SKM-1 treated with dmso at 0.1 percent for 144 hours (cell line): ENCODE measurements around the gene RNU2-1.
"Not testable (repeated sequence)": the region's sequence is repeated elsewhere in the genome, so short reads cannot be mapped to it uniquely, and the experiment has no call there.

Experiments
- DNase-seq: peaks from one replicate; lab custom pipeline; 2025; ENCODE audit not compliant: unreplicated experiment; lab: John Stamatoyannopoulos, UW

RNU2-1 gene

DNA sequence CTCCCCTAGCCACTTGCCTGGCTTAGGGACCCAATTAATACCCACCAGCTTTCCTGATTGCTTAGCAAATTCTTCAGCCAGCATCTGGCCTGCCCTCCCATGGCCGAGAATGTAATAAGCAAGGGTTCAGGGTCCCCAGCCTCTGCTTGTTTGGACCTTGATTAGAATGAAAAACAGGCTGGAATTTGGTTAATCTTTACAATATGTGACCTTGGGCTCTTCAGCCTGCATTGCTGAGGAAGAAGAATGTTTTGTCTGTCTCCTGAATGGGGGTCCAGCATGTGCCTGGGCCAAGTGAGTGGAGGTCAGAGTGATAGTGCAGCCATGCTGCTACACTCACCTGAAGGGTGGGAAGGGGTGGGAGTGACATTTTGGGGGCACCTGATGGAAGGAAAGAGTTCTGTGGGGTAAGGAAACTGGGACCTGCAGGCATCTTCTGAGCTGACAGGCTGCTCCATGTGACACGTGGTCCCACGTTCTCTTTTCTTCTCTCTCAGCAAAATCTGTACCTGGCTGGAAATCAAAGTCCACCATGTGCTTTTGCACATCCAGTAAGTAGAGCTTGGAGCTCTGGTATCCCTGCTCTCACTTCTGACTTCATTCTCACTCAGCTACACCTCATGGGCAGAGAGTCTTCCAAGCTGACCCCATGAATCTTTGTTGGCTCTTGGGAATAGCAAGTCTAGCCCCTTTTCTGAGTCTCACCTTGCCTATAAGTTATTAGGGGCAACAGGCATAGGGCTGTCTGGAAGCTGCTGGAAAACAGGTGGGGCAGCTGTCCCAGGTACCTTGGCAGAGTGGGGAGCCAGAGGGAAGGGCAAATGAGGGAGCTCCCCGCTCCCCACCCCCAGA lies 16.8 kb downstream of the RNU2-1 start:
- no peak for DNase-seq

- DNase-seq, result no peak
Observed at GRCh38 chr17:43216369-43216761, 17.4 kb downstream of the RNU2-1 start.

DNA sequence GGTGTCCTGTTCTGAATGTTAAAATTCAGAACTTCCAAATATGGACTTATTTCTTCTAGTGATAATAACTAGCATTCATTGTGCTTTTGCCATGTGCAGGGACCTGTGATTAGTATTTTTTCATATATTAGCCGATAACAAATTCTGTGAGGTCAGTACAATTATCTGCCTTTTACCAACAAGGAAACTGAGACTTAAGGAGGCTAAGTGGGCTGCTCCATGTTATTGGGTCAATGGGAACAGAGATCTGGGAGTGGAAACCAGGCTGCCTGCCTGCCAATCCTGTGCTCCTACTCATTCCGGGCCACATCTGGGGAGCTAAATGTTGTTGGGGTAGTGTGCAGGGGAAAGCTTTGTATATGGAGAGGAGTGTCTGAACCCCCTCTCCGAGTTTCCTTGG lies 18.4 kb downstream of the RNU2-1 start:
- DNase-seq, result no peak

- no peak for DNase-seq
Observed at GRCh38 chr17:43213545-43213944, 20.2 kb downstream of the RNU2-1 start.

DNA sequence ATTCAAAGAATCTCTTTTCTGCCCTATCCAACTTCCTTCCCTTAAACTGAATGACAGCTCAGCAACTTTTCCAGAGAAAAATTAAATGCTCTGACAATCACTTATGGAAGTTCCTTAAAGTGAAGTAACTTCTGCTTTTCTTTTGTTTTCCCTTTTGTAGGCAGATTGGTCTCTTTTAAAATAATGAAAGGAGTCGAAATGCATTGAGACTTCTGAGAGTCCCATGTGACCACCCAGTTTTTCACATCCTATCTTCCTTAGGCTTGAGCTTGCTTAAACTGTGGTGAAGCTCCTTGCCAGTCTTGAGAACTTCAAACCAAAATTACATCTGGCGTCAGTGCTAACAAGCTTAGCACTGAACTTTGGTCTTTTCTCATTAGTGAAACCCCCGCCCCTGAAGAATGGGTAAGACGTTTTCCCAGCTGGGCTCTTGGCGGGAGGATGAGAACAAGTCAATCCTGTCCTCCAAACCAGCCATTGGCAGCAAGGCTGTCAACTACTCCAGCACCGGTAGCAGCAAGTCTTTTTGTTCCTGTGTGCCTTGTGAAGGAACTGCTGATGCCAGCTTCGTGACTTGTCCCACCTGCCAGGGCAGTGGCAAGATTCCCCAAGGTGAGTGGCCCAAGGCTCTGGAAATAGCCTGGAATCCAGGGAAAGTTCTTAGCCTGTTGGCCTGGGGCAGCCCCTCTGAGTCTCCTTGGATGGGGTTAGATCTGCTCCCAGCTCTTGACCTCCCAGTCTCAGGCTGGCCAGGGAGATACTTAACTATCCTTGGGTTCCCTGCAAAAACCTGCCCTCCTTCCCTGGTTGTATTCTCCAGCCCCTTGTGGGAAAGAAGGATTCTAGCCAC lies 20.9 kb downstream of the RNU2-1 start:
- DNase-seq, result peak; percentile 40

DNA sequence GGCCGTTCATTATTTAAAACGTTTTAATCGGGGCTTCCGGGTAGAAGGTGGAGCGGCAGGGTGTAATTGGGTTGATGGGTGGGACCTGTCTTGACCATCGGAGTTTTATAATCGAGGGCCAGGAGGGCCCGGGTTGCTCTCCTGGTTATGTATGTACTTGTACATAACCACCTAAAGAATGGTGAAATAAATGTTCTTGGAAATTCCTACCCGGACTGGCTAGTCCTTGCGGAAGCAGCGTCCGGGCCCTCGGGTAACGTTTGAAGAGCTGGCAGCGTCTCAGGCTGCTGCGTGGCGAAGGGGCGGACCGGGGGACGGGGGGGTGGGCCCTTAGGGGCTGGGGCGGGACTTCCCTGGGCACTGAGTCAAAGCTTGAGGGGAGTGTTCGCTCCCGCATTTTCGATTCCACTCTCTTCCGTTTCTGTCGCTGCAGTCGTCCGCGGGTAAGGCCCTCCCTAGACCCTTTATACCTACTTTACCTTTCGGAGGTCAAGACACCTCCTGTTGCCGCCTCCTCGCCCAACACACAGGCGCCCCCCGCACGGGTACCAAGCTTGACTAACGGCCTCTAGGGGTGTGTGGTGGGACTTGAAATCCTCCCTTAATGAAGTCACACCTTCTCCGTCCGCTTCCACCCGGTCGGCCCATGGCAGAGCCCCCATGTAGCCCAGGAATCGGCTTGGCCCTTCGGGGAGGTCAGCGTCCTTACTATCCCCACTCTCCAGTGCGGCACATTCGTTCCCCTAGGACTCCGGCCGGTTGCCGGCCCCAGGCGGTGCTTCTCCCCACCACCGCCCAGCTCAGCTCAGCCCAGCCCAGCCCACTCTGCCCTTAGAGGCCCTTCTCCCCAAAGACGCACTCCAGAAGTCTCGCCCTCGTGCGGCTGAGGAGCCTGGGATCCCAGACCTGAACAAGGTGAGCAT lies 22.0 kb downstream of the RNU2-1 start, which contains the start of gene TMEM106A:
Gene TMEM106A, plus strand, starts transcription at position 396 of the 923 bp plus-strand sequence. CDS start 1,167 bp downstream, outside the sequence.
- peak; percentile 25 for DNase-seq

DNA sequence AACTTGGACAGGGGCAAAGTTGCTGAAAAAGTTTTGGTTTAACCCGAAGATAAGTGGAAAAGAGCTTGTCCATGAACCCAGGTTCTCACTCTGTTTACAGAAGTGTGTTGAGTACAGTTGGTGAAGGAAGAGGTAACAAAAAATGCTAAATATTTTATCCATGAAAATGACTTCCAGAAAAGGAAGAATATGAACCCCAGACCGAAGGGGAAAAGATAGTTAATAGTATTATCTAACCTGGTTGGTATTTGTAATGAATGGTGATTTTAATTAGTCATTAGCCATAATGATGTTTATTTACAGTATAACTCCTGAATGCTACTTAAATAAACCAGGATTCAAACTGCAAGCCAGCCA lies 22.7 kb downstream of the RNU2-1 start:
- DNase-seq, result no peak

DNA sequence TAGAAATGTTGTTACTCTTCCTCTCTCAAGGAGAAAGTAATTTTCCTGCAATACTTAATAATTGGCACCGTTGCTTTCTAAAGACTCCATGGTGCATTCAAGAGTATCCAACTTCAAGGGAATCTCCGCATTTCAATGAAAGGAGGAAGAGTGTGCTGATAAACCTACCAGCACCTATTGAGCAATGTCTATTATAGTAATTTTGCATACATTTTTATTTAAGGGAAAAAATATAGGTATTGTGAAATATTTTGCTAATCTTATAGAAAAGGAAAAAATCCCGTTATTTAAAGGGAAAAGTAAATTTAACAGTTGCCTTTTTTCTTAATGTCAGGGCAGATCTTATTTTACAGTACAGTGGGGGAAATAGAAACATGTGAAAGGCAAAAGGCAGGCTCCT lies 23.2 kb downstream of the RNU2-1 start:
- no peak for DNase-seq

GRCh38 chr17:43203013-43203412 lies 30.8 kb downstream of the RNU2-1 start:
- DNase-seq, result not testable (repeated sequence)

GRCh38 chr17:43200127-43200526 lies 33.6 kb downstream of the RNU2-1 start:
- no peak for DNase-seq

GRCh38 chr17:43199633-43200032 lies 34.1 kb downstream of the RNU2-1 start:
- no peak for DNase-seq

DNA sequence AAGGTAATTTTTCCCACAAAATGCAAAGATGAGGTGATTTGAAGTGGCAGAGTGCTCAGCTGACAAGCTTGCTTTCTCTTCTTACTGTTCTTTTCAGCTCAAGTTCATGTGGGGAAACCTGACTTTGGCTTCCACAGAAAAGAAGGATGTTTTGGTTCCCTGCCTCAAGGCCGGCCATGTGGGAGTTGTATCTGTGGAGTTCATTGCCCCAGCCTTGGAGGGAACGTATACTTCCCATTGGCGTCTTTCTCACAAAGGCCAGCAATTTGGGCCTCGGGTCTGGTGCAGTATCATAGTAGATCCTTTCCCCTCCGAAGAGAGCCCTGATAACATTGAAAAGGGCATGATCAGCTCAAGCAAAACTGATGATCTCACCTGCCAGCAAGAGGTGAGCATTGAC lies 40.5 kb downstream of the RNU2-1 start:
- no peak for DNase-seq

DNA sequence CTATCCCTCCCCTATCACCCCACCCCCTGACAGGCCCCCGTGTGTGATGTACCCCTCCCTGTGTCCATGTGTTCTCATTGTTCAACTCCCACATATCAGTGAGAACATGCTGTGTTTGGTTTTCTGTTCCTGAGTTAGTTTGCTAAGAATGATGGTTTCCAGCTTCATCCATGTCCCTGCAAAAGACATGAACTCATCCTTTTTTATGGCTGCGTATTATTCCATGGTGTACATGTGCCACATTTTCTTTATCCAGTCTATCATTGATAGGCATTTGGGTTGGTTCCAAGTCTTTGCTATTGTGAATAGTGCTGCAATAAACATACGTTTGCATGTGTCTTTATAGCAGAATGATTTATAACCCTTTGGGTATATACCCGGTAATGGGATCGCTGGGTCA lies 47.1 kb downstream of the RNU2-1 start:
- not testable (repeated sequence) for DNase-seq

DNA sequence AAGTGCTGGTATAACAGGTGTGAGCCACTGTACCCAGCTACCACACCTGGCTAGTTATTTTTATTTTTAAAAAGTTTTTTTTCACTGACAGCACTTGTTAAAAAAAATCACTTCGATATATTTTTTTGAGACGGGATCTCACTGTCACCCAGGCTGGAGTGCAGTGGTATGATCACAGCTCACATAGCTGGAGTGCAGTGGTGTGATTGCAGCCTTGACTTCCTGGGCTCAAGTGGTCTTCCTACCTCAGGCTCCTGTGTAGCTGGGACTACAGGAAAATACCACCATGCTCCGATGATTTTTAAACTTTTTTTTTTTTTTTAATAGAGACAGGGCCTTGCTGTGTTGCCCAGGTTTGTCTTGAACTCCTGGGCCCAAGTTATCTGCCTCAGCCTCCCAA lies 49.9 kb downstream of the RNU2-1 start:
- DNase-seq, result no peak
